ENCODE results near the gene SMIM35.
"Not testable (repeated sequence)": the region's sequence is repeated elsewhere in the genome, so short reads cannot be mapped to it uniquely, and the experiment has no call there.

SMIM35 gene

GRCh38 chr11:117986981-117987574, 99.7 kb downstream of the SMIM35 start:
- Histone ChIP-seq H3K4me3 (no peak overlapping the region), H3K36me3 (replicated peaks) (no peaks in the 10 kb centered on the region), H3K4me1 (peaks cover 8% of the 10 kb centered on the region), H3K27me3 (ENCODE audit: low read depth) (no peaks in the 10 kb centered on the region; the same call in 1 of the 2 replicates), H3K9me3 (no peaks in the 10 kb centered on the region)
- no peak for DNase-seq (ENCODE audit: low spot score in 2 of 2)
- in situ Hi-C loops (cut with MboI; ENCODE audit: low sequenced_read_pairs): no loop called here

GRCh38 chr11:117985953-117986887, 100.5 kb downstream of the SMIM35 start, which contains the start of gene IL10RA:
Gene IL10RA, plus strand, starts transcription at chr11:117986394. Its CDS starts 74 bp downstream, at chr11:117986468.
- Histone ChIP-seq H3K9me3 (no peaks in the 10 kb centered on the region), H3K27me3 (ENCODE audit: low read depth) (no peaks in the 10 kb centered on the region; the same call in 1 of the 2 replicates), H3K36me3 (replicated peaks) (no peaks in the 10 kb centered on the region), H3K4me1 (peaks cover 8% of the 10 kb centered on the region), H3K4me3 (peak within 1 kb of the TSS; percentile 41)
- in situ Hi-C loops (cut with MboI; ENCODE audit: low sequenced_read_pairs): no loop called here
- peak; percentile 57 to 84 for DNase-seq (ENCODE audit: low spot score in 2 of 2)

GRCh38 chr11:117984476-117984875, 102.3 kb downstream of the SMIM35 start:
- DNase-seq (ENCODE audit: low spot score in 2 of 2): no peak
- no peak overlapping the region for H3K4me3 ChIP-seq
- no peaks in the 10 kb centered on the region for H3K9me3 ChIP-seq
- no peaks in the 10 kb centered on the region for H3K36me3 ChIP-seq (replicated peaks)
- peaks cover 8% of the 10 kb centered on the region for H3K4me1 ChIP-seq
- H3K27me3 ChIP-seq (ENCODE audit: low read depth): no peaks in the 10 kb centered on the region; the same call in 1 of the 2 replicates
- in situ Hi-C loops (cut with MboI; ENCODE audit: low sequenced_read_pairs): no loop called here

- DNase-seq (ENCODE audit: low spot score in 2 of 2): no peak
Measured at GRCh38 chr11:117983163-117983475, 103.6 kb downstream of the SMIM35 start.

GRCh38 chr11:117980720-117981119, 106.0 kb downstream of the SMIM35 start:
- Histone ChIP-seq H3K4me3 (no peak overlapping the region), H3K36me3 (replicated peaks) (no peaks in the 10 kb centered on the region), H3K27me3 (ENCODE audit: low read depth) (no peaks in the 10 kb centered on the region), H3K9me3 (no peaks in the 10 kb centered on the region), H3K4me1 (0 out of 2 replicates have a peak, but pooled peaks cover under 1% of the 10 kb centered on the region)
- DNase-seq (ENCODE audit: low spot score in 2 of 2): no peak
- in situ Hi-C loops (cut with MboI; ENCODE audit: low sequenced_read_pairs): no loop called here

More at GRCh38 chr11:117983163-117983475, 103.6 kb downstream of the SMIM35 start:
- H3K4me3 ChIP-seq: no peak overlapping the region
- peaks cover 8% of the 10 kb centered on the region for H3K4me1 ChIP-seq
- no peaks in the 10 kb centered on the region for H3K36me3 ChIP-seq (replicated peaks)
- no peaks in the 10 kb centered on the region for H3K9me3 ChIP-seq
- H3K27me3 ChIP-seq (ENCODE audit: low read depth): no peaks in the 10 kb centered on the region; the same call in 1 of the 2 replicates
- in situ Hi-C loops (cut with MboI; ENCODE audit: low sequenced_read_pairs): no loop called here

- Histone ChIP-seq H3K9me3 (no peaks in the 10 kb centered on the region), H3K4me1 (no peaks in the 10 kb centered on the region), H3K27me3 (ENCODE audit: low read depth) (no peaks in the 10 kb centered on the region), H3K4me3 (no peak overlapping the region), H3K36me3 (replicated peaks) (no peaks in the 10 kb centered on the region)
- in situ Hi-C loops (cut with MboI; ENCODE audit: low sequenced_read_pairs): no loop called here
- DNase-seq (ENCODE audit: low spot score in 2 of 2): no peak
Measured at GRCh38 chr11:117980280-117980679, 106.5 kb downstream of the SMIM35 start.

- Histone ChIP-seq H3K27me3 (ENCODE audit: low read depth) (no peaks in the 10 kb centered on the region), H3K9me3 (no peaks in the 10 kb centered on the region), H3K4me3 (no peak overlapping the region), H3K4me1 (no peaks in the 10 kb centered on the region), H3K36me3 (replicated peaks) (no peaks in the 10 kb centered on the region)
- in situ Hi-C loops (cut with MboI; ENCODE audit: low sequenced_read_pairs): no loop called here
- no peak for DNase-seq (ENCODE audit: low spot score in 2 of 2)
Measured at GRCh38 chr11:117979481-117980211, 107.1 kb downstream of the SMIM35 start.

GRCh38 chr11:117978991-117979390, 107.8 kb downstream of the SMIM35 start:
- in situ Hi-C loops (cut with MboI; ENCODE audit: low sequenced_read_pairs): no loop called here
- Histone ChIP-seq H3K9me3 (no peaks in the 10 kb centered on the region), H3K36me3 (replicated peaks) (no peaks in the 10 kb centered on the region), H3K27me3 (ENCODE audit: low read depth) (no peaks in the 10 kb centered on the region), H3K4me1 (no peaks in the 10 kb centered on the region), H3K4me3 (no peak overlapping the region)
- DNase-seq (ENCODE audit: low spot score in 2 of 2): no peak

- DNase-seq (ENCODE audit: low spot score in 2 of 2); H3K4me1 ChIP-seq; H3K9me3 ChIP-seq; H3K36me3 ChIP-seq (replicated peaks); H3K4me3 ChIP-seq; in situ Hi-C loops (cut with MboI; ENCODE audit: low sequenced_read_pairs); H3K27me3 ChIP-seq (ENCODE audit: low read depth): not testable (repeated sequence)
Measured at GRCh38 chr11:117978291-117978910, 108.4 kb downstream of the SMIM35 start.

GRCh38 chr11:117977612-117978264, 109.0 kb downstream of the SMIM35 start:
- H3K9me3 ChIP-seq; H3K27me3 ChIP-seq (ENCODE audit: low read depth); DNase-seq (ENCODE audit: low spot score in 2 of 2); H3K4me1 ChIP-seq; in situ Hi-C loops (cut with MboI; ENCODE audit: low sequenced_read_pairs); H3K36me3 ChIP-seq (replicated peaks); H3K4me3 ChIP-seq: not testable (repeated sequence)

- no peaks in the 10 kb centered on the region for H3K4me1 ChIP-seq
- in situ Hi-C loops (cut with MboI; ENCODE audit: low sequenced_read_pairs): no loop called here
- no peaks in the 10 kb centered on the region; the same call in 1 of the 2 replicates for H3K27me3 ChIP-seq (ENCODE audit: low read depth)
Measured at GRCh38 chr11:117977029-117977428, 109.7 kb downstream of the SMIM35 start.

GRCh38 chr11:117976445-117976844, 110.3 kb downstream of the SMIM35 start:
- Histone ChIP-seq H3K36me3 (replicated peaks) (no peaks in the 10 kb centered on the region), H3K4me3 (no peak overlapping the region), H3K27me3 (ENCODE audit: low read depth) (peaks cover under 1% of the 10 kb centered on the region; the same call in 1 of the 2 replicates), H3K9me3 (no peaks in the 10 kb centered on the region), H3K4me1 (no peaks in the 10 kb centered on the region)
- no peak for DNase-seq (ENCODE audit: low spot score in 2 of 2)
- in situ Hi-C loops (cut with MboI; ENCODE audit: low sequenced_read_pairs): no loop called here

More at GRCh38 chr11:117977029-117977428, 109.7 kb downstream of the SMIM35 start:
- Histone ChIP-seq H3K4me3 (no peak overlapping the region), H3K36me3 (replicated peaks) (no peaks in the 10 kb centered on the region), H3K9me3 (no peaks in the 10 kb centered on the region)
- no peak for DNase-seq (ENCODE audit: low spot score in 2 of 2)

GRCh38 chr11:117973503-117973860, 113.3 kb downstream of the SMIM35 start:
- DNase-seq (ENCODE audit: low spot score in 2 of 2): no peak
- Histone ChIP-seq H3K4me3 (no peak overlapping the region), H3K9me3 (no peaks in the 10 kb centered on the region), H3K4me1 (no peaks in the 10 kb centered on the region), H3K27me3 (ENCODE audit: low read depth) (peaks cover 9% of the 10 kb centered on the region), H3K36me3 (replicated peaks) (no peaks in the 10 kb centered on the region)
- in situ Hi-C loops (cut with MboI; ENCODE audit: low sequenced_read_pairs): no loop called here
